ENCODE data around the gene ULBP2. TPM values are rescaled to one million over a fixed set of nuclear protein-coding genes. Genes with fewer than 3 reads are reported as not detected.

ULBP2 gene
- polyA plus RNA-seq, 2 of the 4 experiments (the other 2 are of a cell fraction), result 2.7 to 4.5 TPM

DNA sequence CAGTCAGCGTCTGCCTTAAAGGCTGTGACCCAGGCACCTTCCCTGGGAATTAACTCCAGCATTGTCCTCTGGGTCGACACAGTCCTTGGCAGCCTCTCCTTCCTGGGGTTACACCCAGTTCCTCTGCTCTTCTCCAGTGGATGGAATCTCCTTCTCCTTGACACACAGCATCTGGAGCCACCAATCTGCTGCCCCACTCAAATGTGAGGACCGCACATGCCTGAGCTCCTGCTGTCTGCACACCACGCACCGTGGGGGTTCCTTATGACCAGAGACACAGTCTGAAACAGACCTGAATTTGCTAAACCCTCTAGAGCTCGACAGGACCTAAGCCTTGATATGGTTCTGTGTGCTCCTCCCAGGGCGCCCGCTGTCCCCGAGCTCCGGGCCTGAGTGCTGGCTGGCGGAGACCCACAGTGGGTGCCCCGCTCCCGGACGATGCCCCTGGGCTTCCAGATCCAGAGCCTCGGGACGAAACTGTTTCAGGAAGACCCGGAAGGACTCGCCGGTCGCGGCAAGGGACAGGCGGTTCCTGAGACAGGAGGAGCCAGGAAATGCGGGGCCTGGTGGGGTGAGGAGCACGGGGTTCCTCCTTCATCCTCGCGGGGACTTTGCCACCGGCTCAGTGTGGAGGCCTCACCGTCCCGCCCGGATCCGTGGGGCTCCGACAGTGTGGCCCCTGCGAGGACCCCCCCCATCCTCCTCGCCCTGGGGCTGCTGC is 16.4 kb upstream of the ULBP2 start:
- no peak for FAIRE-seq
- POLR2A ChIA-PET, result no interaction called here
- peaks cover 11% of the 10 kb centered on the region; the same call in 1 of the 3 replicates for H3K4me1 ChIP-seq

GRCh38 chr6:149925974-149926777 is 15.6 kb upstream of the ULBP2 start:
- WGBS (ENCODE audit: missing lambda C conversion rate), result 11% methylated on average over 27 of the region's 31 CpGs
- no peak for TF ChIP-seq ESRRA (IDR thresholded peaks at IDR 0.05; ENCODE audit: borderline replicate concordance, low read length)
- no peak for TF ChIP-seq RNF2 (IDR thresholded peaks at IDR 0.05; ENCODE audit: borderline replicate concordance, low read depth)
- TF ChIP-seq ZSCAN20 (CRISPR knock-in tag; IDR thresholded peaks at IDR 0.05), result no peak
- TF ChIP-seq HEYL (CRISPR knock-in tag; IDR thresholded peaks at IDR 0.05), result no peak
- TF ChIP-seq RCOR1 (IDR thresholded peaks at IDR 0.05; ENCODE audit: low read depth, low read length), result no peak
- no peak for TF ChIP-seq CEBPB (IDR thresholded peaks at IDR 0.05)
- peak; percentile 92 to 95 for TF ChIP-seq RAD21 (conservative IDR thresholded peaks at IDR 0.05 in 1 of 2, IDR thresholded peaks at IDR 0.05 in 1 of 2)
- TF ChIP-seq RFX5 (IDR thresholded peaks at IDR 0.05), result no peak
- TF ChIP-seq BHLHE40 (IDR thresholded peaks at IDR 0.05; ENCODE audit: low read depth, low read length), result no peak
- TF ChIP-seq, protein P1, sequence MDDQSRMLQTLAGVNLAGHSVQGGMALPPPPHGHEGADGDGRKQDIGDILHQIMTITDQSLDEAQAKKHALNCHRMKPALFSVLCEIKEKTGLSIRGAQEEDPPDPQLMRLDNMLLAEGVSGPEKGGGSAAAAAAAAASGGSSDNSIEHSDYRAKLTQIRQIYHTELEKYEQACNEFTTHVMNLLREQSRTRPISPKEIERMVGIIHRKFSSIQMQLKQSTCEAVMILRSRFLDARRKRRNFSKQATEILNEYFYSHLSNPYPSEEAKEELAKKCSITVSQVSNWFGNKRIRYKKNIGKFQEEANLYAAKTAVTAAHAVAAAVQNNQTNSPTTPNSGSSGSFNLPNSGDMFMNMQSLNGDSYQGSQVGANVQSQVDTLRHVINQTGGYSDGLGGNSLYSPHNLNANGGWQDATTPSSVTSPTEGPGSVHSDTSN (IDR thresholded peaks at IDR 0.05), result no peak
- no peak for TF ChIP-seq RARB (CRISPR knock-in tag; IDR thresholded peaks at IDR 0.05)
- no peak for TF ChIP-seq NR3C1 (IDR thresholded peaks at IDR 0.05)
- TF ChIP-seq CHD4 (IDR thresholded peaks at IDR 0.05; ENCODE audit: borderline replicate concordance), result no peak
- TF ChIP-seq E2F6 (IDR thresholded peaks at IDR 0.05; ENCODE audit: borderline replicate concordance, low read depth), result no peak
- TF ChIP-seq, protein P2, sequence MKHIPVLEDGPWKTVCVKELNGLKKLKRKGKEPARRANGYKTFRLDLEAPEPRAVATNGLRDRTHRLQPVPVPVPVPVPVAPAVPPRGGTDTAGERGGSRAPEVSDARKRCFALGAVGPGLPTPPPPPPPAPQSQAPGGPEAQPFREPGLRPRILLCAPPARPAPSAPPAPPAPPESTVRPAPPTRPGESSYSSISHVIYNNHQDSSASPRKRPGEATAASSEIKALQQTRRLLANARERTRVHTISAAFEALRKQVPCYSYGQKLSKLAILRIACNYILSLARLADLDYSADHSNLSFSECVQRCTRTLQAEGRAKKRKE (CRISPR knock-in tag; IDR thresholded peaks at IDR 0.05; ENCODE audit: low read depth), result no peak
- no peak for TF ChIP-seq SREBF2 (IDR thresholded peaks at IDR 0.05)
- no peak for TF ChIP-seq POLR2A (IDR thresholded peaks at IDR 0.05; ENCODE audit: low read length)
- TF ChIP-seq HOXA7 (CRISPR knock-in tag; IDR thresholded peaks at IDR 0.05), result no peak
- peak; percentile 94 for TF ChIP-seq SMC3 (IDR thresholded peaks at IDR 0.05)
- TF ChIP-seq TP53 (CRISPR knock-in tag; IDR thresholded peaks at IDR 0.05), result no peak
- TF ChIP-seq, protein P3, sequence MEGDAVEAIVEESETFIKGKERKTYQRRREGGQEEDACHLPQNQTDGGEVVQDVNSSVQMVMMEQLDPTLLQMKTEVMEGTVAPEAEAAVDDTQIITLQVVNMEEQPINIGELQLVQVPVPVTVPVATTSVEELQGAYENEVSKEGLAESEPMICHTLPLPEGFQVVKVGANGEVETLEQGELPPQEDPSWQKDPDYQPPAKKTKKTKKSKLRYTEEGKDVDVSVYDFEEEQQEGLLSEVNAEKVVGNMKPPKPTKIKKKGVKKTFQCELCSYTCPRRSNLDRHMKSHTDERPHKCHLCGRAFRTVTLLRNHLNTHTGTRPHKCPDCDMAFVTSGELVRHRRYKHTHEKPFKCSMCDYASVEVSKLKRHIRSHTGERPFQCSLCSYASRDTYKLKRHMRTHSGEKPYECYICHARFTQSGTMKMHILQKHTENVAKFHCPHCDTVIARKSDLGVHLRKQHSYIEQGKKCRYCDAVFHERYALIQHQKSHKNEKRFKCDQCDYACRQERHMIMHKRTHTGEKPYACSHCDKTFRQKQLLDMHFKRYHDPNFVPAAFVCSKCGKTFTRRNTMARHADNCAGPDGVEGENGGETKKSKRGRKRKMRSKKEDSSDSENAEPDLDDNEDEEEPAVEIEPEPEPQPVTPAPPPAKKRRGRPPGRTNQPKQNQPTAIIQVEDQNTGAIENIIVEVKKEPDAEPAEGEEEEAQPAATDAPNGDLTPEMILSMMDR (IDR thresholded peaks at IDR 0.05), result peak; percentile 80
- TF ChIP-seq EHF (CRISPR knock-in tag; IDR thresholded peaks at IDR 0.05), result no peak
- no peak for TF ChIP-seq FOSL2 (IDR thresholded peaks at IDR 0.05)
- TF ChIP-seq FOSL2 (CRISPR knock-in tag; IDR thresholded peaks at IDR 0.05), result no peak
- ChIA-PET POLR2A (no interaction called here), CTCF (interaction anchor here (0.5 to 2.8 kb wide), 10 partner anchors 48 to 136 kb away, joined by 3 to 28 read pairs (median 4); no protein-coding TSS in a partner anchor)
- H3K4me3 ChIP-seq, result peak overlapping the region; percentile 39
- peak overlapping the region; percentile 65 to 88 for H3K27ac ChIP-seq
- DNase-seq (ENCODE audit: low read depth in 1 of 2, low spot score in 1 of 2) (peak; percentile 33 to 70), ATAC-seq (peak; percentile 83 to 89), FAIRE-seq (no peak)
- peaks cover 11% of the 10 kb centered on the region; the same call in 1 of the 3 replicates for H3K4me1 ChIP-seq
- peak overlapping the region; percentile 80 for H3K4me2 ChIP-seq
- H3K9me3 ChIP-seq, result no peaks in the 10 kb centered on the region

More for the DNA sequence above, 16.4 kb upstream of the ULBP2 start:
- TF ChIP-seq POLR2A (IDR thresholded peaks at IDR 0.05; ENCODE audit: low read length) (no peak), PHF8 (IDR thresholded peaks at IDR 0.05; ENCODE audit: borderline replicate concordance, low read depth) (no peak), MAFK (IDR thresholded peaks at IDR 0.05; ENCODE audit: partially characterized antibody) (no peak), ZSCAN20 (CRISPR knock-in tag; IDR thresholded peaks at IDR 0.05) (no peak), CBX2 (IDR thresholded peaks at IDR 0.05; ENCODE audit: borderline replicate concordance, low read depth) (no peak), ZFP36 (IDR thresholded peaks at IDR 0.05; ENCODE audit: borderline replicate concordance, partially characterized antibody) (no peak), CHD4 (IDR thresholded peaks at IDR 0.05; ENCODE audit: borderline replicate concordance) (no peak), JUN (IDR thresholded peaks at IDR 0.05) (no peak), BHLHE40 (IDR thresholded peaks at IDR 0.05; ENCODE audit: low read depth, low read length) (no peak), RARB (CRISPR knock-in tag; IDR thresholded peaks at IDR 0.05) (no peak), FOXS1 (CRISPR knock-in tag; IDR thresholded peaks at IDR 0.05) (no peak), HEYL (CRISPR knock-in tag; IDR thresholded peaks at IDR 0.05) (no peak), HDAC2 (IDR thresholded peaks at IDR 0.05) (no peak), MAZ (IDR thresholded peaks at IDR 0.05; ENCODE audit: borderline replicate concordance, low read depth, low read length) (no peak), HOXB13 (CRISPR knock-in tag; IDR thresholded peaks at IDR 0.05; ENCODE audit: low read depth) (no peak), KDM1A (IDR thresholded peaks at IDR 0.05; ENCODE audit: low read depth) (no peak), ESRRA (IDR thresholded peaks at IDR 0.05; ENCODE audit: borderline replicate concordance, low read length) (no peak), JUNB (IDR thresholded peaks at IDR 0.05) (no peak), FOSL2 (IDR thresholded peaks at IDR 0.05) (no peak), FOSL2 (CRISPR knock-in tag; IDR thresholded peaks at IDR 0.05) (no peak)
- CTCF ChIA-PET, result interaction anchor here (0.7 to 2.8 kb wide), 12 partner anchors 25 to 202 kb away, joined by 3 to 28 read pairs (median 4); no protein-coding TSS in a partner anchor
- Histone ChIP-seq H3K4me3 (peak overlapping the region; percentile 39), H3K9me3 (no peaks in the 10 kb centered on the region), H3K4me2 (peak overlapping the region; percentile 80), H3K27ac (peak overlapping the region; percentile 65 to 88)
- DNase-seq (ENCODE audit: low read depth in 1 of 2, low spot score in 1 of 2), result no peak
- 62% methylated on average over 19 of the region's 34 CpGs for WGBS (ENCODE audit: missing lambda C conversion rate)
- ATAC-seq, result peak; percentile 2; a peak in 2 of 6 replicates
